ENCODE measurements around the gene OR56A3. TPM values are rescaled to one million over a fixed set of nuclear protein-coding genes. Genes with fewer than 3 reads are reported as not detected.
A peak's percentile ranks its signal among the peaks of the same experiment; 100 is the strongest.

Gene OR56A3
- total RNA-seq, 1 experiment from 2014 or later = not detected

- ChIA-PET CTCF (no interaction called here), POLR2A (no interaction called here), RAD21 (ENCODE audit: low non-redundant PET in 1 of 2, low total read pairs in 2 of 2, uncharacterized antibody in 2 of 2, unreplicated experiment in 2 of 2) (no interaction called here)
- no peak for DNase-seq (ENCODE audit: low read depth, low spot score)
- no TSS peak for BruUV-seq (replicated peaks)
- H3K79me2 ChIP-seq (ENCODE audit: insufficient read depth, low read length) = no peaks in the 10 kb centered on the region
- no peaks in the 10 kb centered on the region for H3K9me3 ChIP-seq (ENCODE audit: control insufficient read depth in 1 of 2, insufficient read depth in 1 of 2, low read depth in 1 of 2, low read length in 2 of 2)
- peak; percentile 52; the same call in 1 of the 2 replicates for ATAC-seq
- no peaks in the 10 kb centered on the region for H3K4me1 ChIP-seq (ENCODE audit: control insufficient read depth in 1 of 2, insufficient read depth in 2 of 2, low read length in 2 of 2)
- no peak overlapping the region for H3K4me2 ChIP-seq (ENCODE audit: low read length)
- H3K36me3 ChIP-seq (ENCODE audit: control insufficient read depth in 1 of 2, insufficient read depth in 2 of 2, low read length in 2 of 2) = no peaks in the 10 kb centered on the region
- peaks cover 5% of the 10 kb centered on the region; the same call in 1 of the 2 replicates for H3K27me3 ChIP-seq (ENCODE audit: insufficient read depth, low read length)
- H4K20me1 ChIP-seq (ENCODE audit: insufficient read depth) = no peaks in the 10 kb centered on the region
- TF ChIP-seq POLR2AphosphoS5 (IDR thresholded peaks at IDR 0.05; ENCODE audit: low read depth, low read length) = no peak
- TF ChIP-seq REST (IDR thresholded peaks at IDR 0.05; ENCODE audit: low read depth) = no peak
- TF ChIP-seq ZNF274 (IDR thresholded peaks at IDR 0.05; ENCODE audit: low read depth, low read length) = no peak
- TF ChIP-seq CEBPB (IDR thresholded peaks at IDR 0.05; ENCODE audit: low read depth) = no peak
- no peak for TF ChIP-seq SIN3A (IDR thresholded peaks at IDR 0.05; ENCODE audit: low read depth)
- no peak for TF ChIP-seq YY1 (IDR thresholded peaks at IDR 0.05; ENCODE audit: extremely low read depth, insufficient replicate concordance, low read depth, low read length)
- no peak for TF ChIP-seq ZFX (IDR thresholded peaks at IDR 0.05)
- TF ChIP-seq POLR2A (IDR thresholded peaks at IDR 0.05; ENCODE audit: borderline replicate concordance, extremely low read depth, insufficient read depth, insufficient read length) = no peak
- no peak overlapping the region for H3K9ac ChIP-seq (ENCODE audit: low read length)
- H2AFZ ChIP-seq (ENCODE audit: low read depth, low read length, poor library complexity, severe bottlenecking) = no peak overlapping the region
- intact Hi-C loops (cut with micrococcal nuclease) = no loop called here
- no peaks in the 10 kb centered on the region for H3K9me2 ChIP-seq (ENCODE audit: insufficient read depth)
- H3K27ac ChIP-seq (ENCODE audit: low read depth, low read length) = no peak overlapping the region
- H3K4me3 ChIP-seq (replicated peaks in 1 of 2; ENCODE audit: low read depth in 1 of 2, low read length in 2 of 2) = no peak overlapping the region
Observed at GRCh38 chr11:5929571-5930368, 12.3 kb upstream of the OR56A3 start.
